IMR-90 (cell line): ENCODE data around the gene LPIN1. TPM values are rescaled to one million over a fixed set of nuclear protein-coding genes. Genes with fewer than 3 reads are reported as not detected.

ENCODE experiments used
- ATAC-seq: fragments of 200-7000 bp; cut with Tn5 transposase; 2 replicates; pipeline ENCODE4 v1.9.1; 2020; ENCODE audit warnings: low read depth, mild to moderate bottlenecking, moderate library complexity
- BruUV-seq: library from RNA; stranded (reverse); fragments of 400-500 nt; replicated peaks from 2 replicates; lab custom pipeline; 2021; lab: Mats Ljungman, UMichigan
- CTCF ChIA-PET: fragments of 300-600 bp; formaldehyde crosslinking; extraction: SDS; loops from one replicate; lab custom pipeline; 2021; ENCODE audit warnings: antibody characterized with exemption; lab: Yijun Ruan, JAX
- POLR2A ChIA-PET: fragments of 300-600 bp; sonication (Branson Sonifier 250); formaldehyde crosslinking; loops from one replicate; lab custom pipeline; 2022; ENCODE audit warnings: antibody characterized with exemption; ENCODE audit not compliant: unreplicated experiment; lab: Charles Lee
- DNase-seq: peaks from one replicate; pipeline ENCODE4 v3.0.0; 2013
- H2AFZ ChIP-seq: replicated peaks from 2 replicates; pipeline ENCODE3; 2013; ENCODE audit warnings: low read length, mild to moderate bottlenecking; ENCODE audit not compliant: poor library complexity
- H2AK5ac ChIP-seq: 2 replicates; pipeline ENCODE4 v1.6.1; 2013; ENCODE audit warnings: low read depth, low read length, inconsistent platforms
- H2AK9ac ChIP-seq: replicated peaks from 2 replicates; pipeline ENCODE3; 2013; ENCODE audit warnings: mild to moderate bottlenecking, low read depth, low read length, moderate library complexity; ENCODE audit not compliant: poor library complexity
- H2BK120ac ChIP-seq: 2 replicates; pipeline ENCODE4 v1.6.1; 2013; ENCODE audit warnings: low read depth, low read length, inconsistent platforms
- H2BK15ac ChIP-seq: 3 replicates; pipeline ENCODE4 v1.6.1; 2013; ENCODE audit warnings: low read depth, low read length, inconsistent platforms
- H2BK20ac ChIP-seq: 2 replicates; pipeline ENCODE4 v1.6.1; 2013; ENCODE audit warnings: low read depth, mild to moderate bottlenecking, inconsistent platforms, low read length, moderate library complexity
- H2BK5ac ChIP-seq: 2 replicates; pipeline ENCODE4 v1.6.1; 2013; ENCODE audit warnings: mild to moderate bottlenecking, low read depth, low read length, inconsistent platforms; ENCODE audit not compliant: poor library complexity, severe bottlenecking
- H3K14ac ChIP-seq: replicated peaks from 2 replicates; pipeline ENCODE4 v1.6.1; 2013; ENCODE audit warnings: low read depth, low read length, inconsistent platforms
- H3K18ac ChIP-seq: 2 replicates; pipeline ENCODE4 v1.6.1; 2013; ENCODE audit warnings: low read depth, low read length, control low read depth
- H3K23ac ChIP-seq: 2 replicates; pipeline ENCODE4 v1.6.1; 2013; ENCODE audit warnings: low read depth, low read length, inconsistent platforms
- H3K27ac ChIP-seq: 2 replicates; pipeline ENCODE4 v1.5.1; 2013; ENCODE audit warnings: mild to moderate bottlenecking, control low read depth, low read length; ENCODE audit not compliant: insufficient read depth
- H3K27me3 ChIP-seq: 2 replicates; pipeline ENCODE4 v1.6.1; 2013; ENCODE audit warnings: low read length; ENCODE audit not compliant: control insufficient read depth, insufficient read depth
- H3K36me3 ChIP-seq: 2 replicates; pipeline ENCODE4 v1.6.1; 2013; ENCODE audit warnings: low read length, mixed read lengths; ENCODE audit not compliant: control insufficient read depth, insufficient read depth
- H3K4ac ChIP-seq: 2 replicates; pipeline ENCODE4 v1.6.1; 2013; ENCODE audit warnings: low read depth, low read length, inconsistent platforms
- H3K4me1 ChIP-seq: 2 replicates; pipeline ENCODE4 v1.6.1; 2013; ENCODE audit warnings: low read length, mixed read lengths; ENCODE audit not compliant: control insufficient read depth, insufficient read depth
- H3K4me2 ChIP-seq: 2 replicates; pipeline ENCODE4 v1.6.1; 2013; ENCODE audit warnings: low read depth, mild to moderate bottlenecking, control low read depth, low read length, moderate library complexity
- H3K4me3 ChIP-seq: 2 replicates; pipeline ENCODE4 v1.5.1; 2013; ENCODE audit warnings: low read depth, mild to moderate bottlenecking, control low read depth, low read length, moderate library complexity; ENCODE audit not compliant: insufficient read depth
- H3K56ac ChIP-seq: 2 replicates; pipeline ENCODE4 v1.6.1; 2013; ENCODE audit warnings: low read length, inconsistent platforms; ENCODE audit not compliant: insufficient read depth; ENCODE audit errors: extremely low read depth
- H3K79me1 ChIP-seq, 2 experiments: 2 replicates each; pipeline ENCODE4 v1.6.1; 2013; ENCODE audit warnings: low read length in 2 of 2, inconsistent platforms in 1 of 2, low read depth in 1 of 2
- H3K9ac ChIP-seq: 2 replicates; pipeline ENCODE4 v1.6.1; 2013; ENCODE audit warnings: low read depth, low read length, control low read depth
- H3K9me1 ChIP-seq: 2 replicates; pipeline ENCODE4 v1.6.1; 2013; ENCODE audit warnings: low read length, inconsistent platforms; ENCODE audit not compliant: insufficient read depth
- H3K9me3 ChIP-seq: 2 replicates; pipeline ENCODE4 v1.6.1; 2013; ENCODE audit warnings: low read length; ENCODE audit not compliant: control insufficient read depth, insufficient read depth
- H4K20me1 ChIP-seq: 2 replicates; pipeline ENCODE4 v1.6.1; 2013; ENCODE audit warnings: low read length, inconsistent platforms; ENCODE audit not compliant: insufficient read depth
- H4K5ac ChIP-seq: 2 replicates; pipeline ENCODE4 v1.6.1; 2013; ENCODE audit warnings: mild to moderate bottlenecking, low read depth, low read length, control low read depth
- H4K8ac ChIP-seq, 2 experiments: 2 replicates each; pipeline ENCODE4 v1.6.1; 2013; ENCODE audit warnings: low read depth in 2 of 2, low read length in 2 of 2, control low read depth in 1 of 2, inconsistent platforms in 1 of 2
- H4K91ac ChIP-seq: 2 replicates; pipeline ENCODE4 v1.6.1; 2013; ENCODE audit warnings: low read depth, low read length, inconsistent platforms; ENCODE audit not compliant: insufficient read depth
- BHLHE40 ChIP-seq: fragments of 150-350 bp; IDR thresholded peaks from 2 replicates; pipeline ENCODE4 v1.6.1; 2016; ENCODE audit warnings: mild to moderate bottlenecking, low read depth, low read length
- CEBPB ChIP-seq: IDR thresholded peaks from 2 replicates; pipeline ENCODE4 v1.6.1; 2012; ENCODE audit warnings: low read depth, low read length, improper control_type of control experiment
- ELK1 ChIP-seq: fragments of 150-350 bp; IDR thresholded peaks from 2 replicates; pipeline ENCODE4 v1.6.1; 2016; ENCODE audit warnings: low read depth, mild to moderate bottlenecking, low read length, moderate library complexity, borderline replicate concordance
- MAFK ChIP-seq: IDR thresholded peaks from 2 replicates; pipeline ENCODE4 v1.6.1; 2012; ENCODE audit warnings: low read depth, low read length, improper control_type of control experiment
- NFE2L2 ChIP-seq: fragments of 150-350 bp; IDR thresholded peaks from 2 replicates; pipeline ENCODE4 v1.6.1; 2016; ENCODE audit warnings: low read depth, mild to moderate bottlenecking, low read length
- RCOR1 ChIP-seq: IDR thresholded peaks from 2 replicates; pipeline ENCODE4 v1.6.1; 2012; ENCODE audit warnings: mild to moderate bottlenecking, low read length, improper control_type of control experiment; ENCODE audit not compliant: insufficient replicate concordance
- RFX5 ChIP-seq: IDR thresholded peaks from 2 replicates; pipeline ENCODE4 v1.8.0; 2012; ENCODE audit warnings: low read depth, mild to moderate bottlenecking, low read length, moderate library complexity
- USF2 ChIP-seq: fragments of 150-350 bp; IDR thresholded peaks from 2 replicates; pipeline ENCODE4 v1.6.1; 2017; ENCODE audit warnings: mild to moderate bottlenecking, antibody characterized with exemption, low read length, low read depth
- WGBS, 2 experiments: methylation state at CpG; one replicate each; pipeline versions ENCODE4 v1.1.5 to v1.1.7; 2013; ENCODE audit warnings: missing lambda C conversion rate in 2 of 2; ENCODE audit not compliant: insufficient read length in 1 of 2; ENCODE audit errors: extremely low coverage in 2 of 2; 5-methylcytosine and 5-hydroxymethylcytosine counted together
- dilution Hi-C: fragments of 300-500 bp; cut with HindIII; formaldehyde crosslinking; loops from one replicate; pipeline ENCODE4 v1.14.3; 2018; ENCODE audit warnings: low sequenced_read_pairs; ENCODE audit not compliant: unreplicated experiment
- in situ Hi-C: fragments of 300-500 bp; cut with MboI; formaldehyde crosslinking; loops from 3 replicates; pipeline ENCODE4 v1.14.3; 2019; ENCODE audit warnings: low sequenced_read_pairs, inconsistent platforms, mixed read lengths
- intact Hi-C: fragments of 100-400 bp; cut with micrococcal nuclease; formaldehyde crosslinking; loops from 2 replicates; pipeline ENCODE4 v1.10.0; 2022
- polyA plus RNA-seq, 3 experiments: library from polyadenylated mRNA; depleted of rRNA; stranded (reverse); fragments of >200 nt; gene quantifications; 2 replicates each; pipeline ENCODE4 v1.2.3, GENCODE V29; 2012; ENCODE audit warnings: low replicate concordance in 1 of 3
- total RNA-seq: library from RNA; depleted of rRNA; stranded (reverse); fragments of >200 nt; gene quantifications from 2 replicates; pipeline ENCODE4 v1.2.3, GENCODE V29; 2012

Gene LPIN1
- total and polyA plus RNA-seq, 2 of the 4 experiments (the other 2 are of a cell fraction) = 21.3 to 25.1 TPM

- no peak overlapping the region for H2BK20ac ChIP-seq
- H3K4me3 ChIP-seq = no peak overlapping the region
- H2AK5ac ChIP-seq = no peak overlapping the region
- H2BK15ac ChIP-seq = no peak overlapping the region
- no peaks in the 10 kb centered on the region for H3K9me3 ChIP-seq
- H4K8ac ChIP-seq = no peak overlapping the region
- H3K4ac ChIP-seq = no peak overlapping the region
- peaks cover 8% of the 10 kb centered on the region; the same call in 1 of the 2 replicates for H3K9me1 ChIP-seq
- H3K27ac ChIP-seq = no peak overlapping the region
- no peak overlapping the region for H3K56ac ChIP-seq
- H3K14ac ChIP-seq = no peak overlapping the region
- ATAC-seq (no peak), DNase-seq (no peak)
- no peak overlapping the region for H2AK9ac ChIP-seq
- H3K36me3 ChIP-seq = peaks cover 39% of the 10 kb centered on the region
- no peak overlapping the region for H4K5ac ChIP-seq
- H4K20me1 ChIP-seq = peaks cover 19% of the 10 kb centered on the region; the same call in 1 of the 2 replicates
- intact Hi-C loops (no loop called here), dilution Hi-C loops (no loop called here), in situ Hi-C loops (loop anchor here (25.0 kb wide), 1 partner anchor 628 kb away; a partner anchor contains a TSS)
- H3K23ac ChIP-seq = no peak overlapping the region
- no peak for TF ChIP-seq USF2
- no peak for TF ChIP-seq RCOR1
- TF ChIP-seq ELK1 = no peak
- TF ChIP-seq MAFK = no peak
- TF ChIP-seq RFX5 = no peak
- no peak for TF ChIP-seq CEBPB
- TF ChIP-seq NFE2L2 = no peak
- no peak for TF ChIP-seq BHLHE40
- no peak overlapping the region for H2BK5ac ChIP-seq
- no peak overlapping the region for H2BK120ac ChIP-seq
- 100% methylated on average over 8 of the region's 13 CpGs; no CpG with 5 or more reads in 1 of the 2 experiments for WGBS, 2 experiments
- H2AFZ ChIP-seq = no peak overlapping the region
- ChIA-PET POLR2A (no interaction called here), CTCF (no interaction called here)
- H3K18ac ChIP-seq = no peak overlapping the region
- H3K9ac ChIP-seq = no peak overlapping the region
- H3K79me1 ChIP-seq = peaks cover 7 to 40% of the 10 kb centered on the region in 2 experiments; a peak in 3 of 4 replicates
- H3K4me2 ChIP-seq = no peak overlapping the region
- BruUV-seq = no TSS peak
- H3K4me1 ChIP-seq = no peaks in the 10 kb centered on the region
- no peak overlapping the region for H4K91ac ChIP-seq
- no peaks in the 10 kb centered on the region for H3K27me3 ChIP-seq
Observed at GRCh38 chr2:11765501-11765900, 19.1 kb downstream of the LPIN1 start.
